Measurements from ENCODE around the gene GOLGA1. TPM values are rescaled to one million over a fixed set of nuclear protein-coding genes. Genes with fewer than 3 reads are reported as not detected.
A peak's percentile ranks its signal among the peaks of the same experiment; 100 is the strongest.
"Not testable (repeated sequence)": the region's sequence is repeated elsewhere in the genome, so short reads cannot be mapped to it uniquely, and the experiment has no call there.

Gene GOLGA1
- total RNA-seq, 1 donor from 2014 or later, result 19.4 TPM

DNA sequence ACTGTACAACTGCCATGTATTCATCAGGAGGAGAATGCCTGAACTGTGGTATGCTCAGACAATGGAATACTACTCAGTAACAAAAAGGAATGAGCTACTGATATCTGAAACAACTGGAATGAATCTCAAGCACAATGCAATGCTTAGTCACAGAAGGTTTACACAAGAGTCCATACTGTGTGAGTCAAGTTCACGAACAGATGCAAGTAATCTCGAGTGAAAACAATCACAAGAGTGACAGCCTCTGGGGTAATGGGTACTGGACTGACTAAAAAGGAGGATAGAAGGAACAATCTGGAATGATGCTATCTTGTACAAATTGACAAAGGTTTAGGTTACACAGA, 19.5 kb upstream of the GOLGA1 start:
- no peak overlapping the region for H3K4me3 Mint-ChIP-seq (ENCODE audit: low read depth)
- H3K27ac Mint-ChIP-seq, result no peak overlapping the region
- no peaks in the 10 kb centered on the region for H3K4me1 Mint-ChIP-seq (ENCODE audit: low read depth)
- no peak for DNase-seq (ENCODE audit: low spot score, unreplicated experiment)
- H3K9me3 Mint-ChIP-seq (ENCODE audit: low read depth), result no peaks in the 10 kb centered on the region
- TF ChIP-seq, protein P1, sequence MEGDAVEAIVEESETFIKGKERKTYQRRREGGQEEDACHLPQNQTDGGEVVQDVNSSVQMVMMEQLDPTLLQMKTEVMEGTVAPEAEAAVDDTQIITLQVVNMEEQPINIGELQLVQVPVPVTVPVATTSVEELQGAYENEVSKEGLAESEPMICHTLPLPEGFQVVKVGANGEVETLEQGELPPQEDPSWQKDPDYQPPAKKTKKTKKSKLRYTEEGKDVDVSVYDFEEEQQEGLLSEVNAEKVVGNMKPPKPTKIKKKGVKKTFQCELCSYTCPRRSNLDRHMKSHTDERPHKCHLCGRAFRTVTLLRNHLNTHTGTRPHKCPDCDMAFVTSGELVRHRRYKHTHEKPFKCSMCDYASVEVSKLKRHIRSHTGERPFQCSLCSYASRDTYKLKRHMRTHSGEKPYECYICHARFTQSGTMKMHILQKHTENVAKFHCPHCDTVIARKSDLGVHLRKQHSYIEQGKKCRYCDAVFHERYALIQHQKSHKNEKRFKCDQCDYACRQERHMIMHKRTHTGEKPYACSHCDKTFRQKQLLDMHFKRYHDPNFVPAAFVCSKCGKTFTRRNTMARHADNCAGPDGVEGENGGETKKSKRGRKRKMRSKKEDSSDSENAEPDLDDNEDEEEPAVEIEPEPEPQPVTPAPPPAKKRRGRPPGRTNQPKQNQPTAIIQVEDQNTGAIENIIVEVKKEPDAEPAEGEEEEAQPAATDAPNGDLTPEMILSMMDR (IDR thresholded peaks at IDR 0.05; ENCODE audit: unreplicated experiment), result no peak
- H3K36me3 Mint-ChIP-seq (ENCODE audit: insufficient read depth), result peaks cover 15% of the 10 kb centered on the region
- no peaks in the 10 kb centered on the region for H3K27me3 Mint-ChIP-seq

DNA sequence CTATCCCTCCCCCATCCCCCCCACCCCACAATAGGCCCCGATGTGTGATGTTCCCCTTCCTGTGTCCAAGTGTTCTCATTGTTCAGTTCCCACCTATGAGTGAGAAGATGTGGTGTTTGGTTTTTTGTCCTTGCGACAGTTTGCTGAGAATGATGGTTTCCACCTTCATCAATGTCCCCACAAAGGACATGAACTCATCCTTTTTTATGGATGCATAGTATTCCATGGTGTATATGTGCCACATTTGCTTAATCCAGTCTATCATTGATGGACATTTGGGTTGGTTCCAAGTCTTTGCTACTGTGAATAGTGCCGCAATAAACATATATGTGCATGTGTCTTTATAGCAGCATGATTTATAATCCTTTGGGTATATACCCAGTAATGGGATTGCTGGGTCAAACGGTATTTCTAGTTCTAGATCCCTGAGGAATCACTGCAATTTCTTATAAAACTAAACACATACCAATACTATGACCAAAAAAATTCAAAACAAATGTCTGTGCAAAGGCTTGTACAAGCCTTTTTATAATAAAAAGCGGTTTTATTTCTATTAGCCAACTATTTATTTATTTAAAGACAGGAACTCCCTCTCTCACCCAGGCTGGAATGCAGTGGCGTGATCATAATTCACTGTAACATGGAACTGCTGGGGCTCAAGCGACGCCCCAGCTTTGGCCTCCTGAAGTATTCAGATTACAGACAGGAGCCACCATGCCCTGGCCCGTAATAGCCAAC, 19.0 kb upstream of the GOLGA1 start:
- not testable (repeated sequence) for H3K4me3 Mint-ChIP-seq (ENCODE audit: low read depth); H3K27me3 Mint-ChIP-seq; DNase-seq (ENCODE audit: low spot score, unreplicated experiment); H3K9me3 Mint-ChIP-seq (ENCODE audit: low read depth); H3K4me1 Mint-ChIP-seq (ENCODE audit: low read depth)
- Mint-ChIP-seq H3K36me3 (ENCODE audit: insufficient read depth) (peaks cover 15% of the 10 kb centered on the region), H3K27ac (peak overlapping the region; percentile 76)

DNA sequence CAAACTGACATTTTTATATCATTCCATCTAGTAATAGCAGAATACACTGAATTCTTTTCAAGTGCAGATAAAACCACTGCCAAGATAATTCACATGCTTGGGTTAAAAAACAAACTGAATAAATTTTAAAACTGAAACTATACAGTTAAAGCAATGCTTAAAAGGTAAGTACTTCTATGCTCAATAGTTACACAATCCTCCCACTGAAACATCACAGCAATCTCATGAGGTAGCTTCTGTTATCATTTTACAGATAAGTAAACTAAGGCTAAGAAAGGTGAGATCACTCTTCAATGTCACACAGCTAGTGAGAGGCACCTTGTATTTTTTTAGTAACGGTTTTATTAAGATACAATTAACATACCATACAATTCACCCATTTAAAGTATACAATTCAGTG, 13.4 kb upstream of the GOLGA1 start:
- H3K4me1 Mint-ChIP-seq (ENCODE audit: low read depth), result peaks cover 12% of the 10 kb centered on the region
- H3K27me3 Mint-ChIP-seq, result no peaks in the 10 kb centered on the region
- no peaks in the 10 kb centered on the region for H3K9me3 Mint-ChIP-seq (ENCODE audit: low read depth)
- no peak overlapping the region for H3K27ac Mint-ChIP-seq
- peaks cover 14% of the 10 kb centered on the region for H3K36me3 Mint-ChIP-seq (ENCODE audit: insufficient read depth)
- H3K4me3 Mint-ChIP-seq (ENCODE audit: low read depth), result no peak overlapping the region
- TF ChIP-seq, protein P1 (IDR thresholded peaks at IDR 0.05; ENCODE audit: unreplicated experiment), result no peak
- DNase-seq (ENCODE audit: low spot score, unreplicated experiment), result no peak

DNA sequence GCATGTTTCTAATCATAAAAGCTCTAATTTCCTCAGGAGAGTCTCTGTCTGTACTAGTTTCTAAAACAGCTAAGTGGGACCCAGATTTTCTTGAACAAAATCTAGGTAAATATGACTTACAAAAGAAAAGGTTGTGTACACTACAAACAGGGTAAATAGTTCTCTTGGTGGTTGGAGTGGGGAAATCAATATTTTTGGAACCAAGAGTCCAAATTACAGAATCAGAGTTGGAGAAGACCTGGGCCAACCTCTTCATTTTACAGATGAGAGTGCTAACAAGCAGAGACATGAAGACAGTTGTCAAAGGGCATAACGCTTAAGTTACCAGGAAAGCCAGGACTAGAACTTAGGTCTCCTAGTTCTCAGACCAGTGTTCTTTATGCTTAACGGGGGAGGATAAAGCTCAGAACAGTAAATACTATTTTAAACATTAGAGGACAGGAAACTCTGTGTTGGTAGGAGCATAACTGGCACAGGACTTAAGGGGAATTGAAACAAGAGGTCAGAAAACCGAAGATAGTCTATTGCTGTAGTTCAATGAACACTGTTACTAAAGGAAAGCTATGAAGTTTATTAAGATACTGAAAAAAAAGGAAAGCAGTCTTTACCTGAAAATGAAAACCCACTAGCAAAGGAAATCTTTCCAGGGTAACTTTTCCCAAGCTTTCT, 9.3 kb upstream of the GOLGA1 start:
- DNase-seq (ENCODE audit: low spot score, unreplicated experiment), result no peak
- Mint-ChIP-seq H3K36me3 (ENCODE audit: insufficient read depth) (peaks cover 8% of the 10 kb centered on the region), H3K4me3 (ENCODE audit: low read depth) (peak overlapping the region; percentile 36), H3K4me1 (ENCODE audit: low read depth) (peaks cover 12% of the 10 kb centered on the region), H3K27ac (peak overlapping the region; percentile 85), H3K9me3 (ENCODE audit: low read depth) (no peaks in the 10 kb centered on the region), H3K27me3 (no peaks in the 10 kb centered on the region)
- TF ChIP-seq, protein P1 (IDR thresholded peaks at IDR 0.05; ENCODE audit: unreplicated experiment), result no peak

DNA sequence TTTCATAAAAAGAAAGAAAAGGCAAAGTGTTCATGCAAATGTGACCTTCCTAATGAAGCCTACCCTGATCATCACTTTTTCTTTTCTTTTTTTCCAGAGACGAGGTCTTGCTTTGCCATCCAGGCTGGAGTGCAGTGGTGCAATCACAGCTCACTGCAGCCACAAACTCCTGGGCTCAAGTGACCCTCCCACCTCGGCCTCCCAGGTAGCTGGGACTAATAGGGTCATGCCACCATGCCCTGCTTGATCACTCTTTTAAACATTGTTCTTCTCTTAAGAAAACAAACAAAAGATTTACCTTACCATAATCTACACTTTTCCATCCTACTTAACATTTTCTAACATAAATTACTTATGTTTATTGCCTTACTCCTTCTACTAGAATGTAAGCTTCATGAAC, 8.5 kb upstream of the GOLGA1 start:
- Mint-ChIP-seq H3K36me3 (ENCODE audit: insufficient read depth) (peaks cover 8% of the 10 kb centered on the region), H3K27ac (peak overlapping the region; percentile 85), H3K4me3 (ENCODE audit: low read depth) (peak overlapping the region; percentile 36), H3K4me1 (ENCODE audit: low read depth) (peaks cover 12% of the 10 kb centered on the region), H3K9me3 (ENCODE audit: low read depth) (no peaks in the 10 kb centered on the region), H3K27me3 (no peaks in the 10 kb centered on the region)
- TF ChIP-seq, protein P1 (IDR thresholded peaks at IDR 0.05; ENCODE audit: unreplicated experiment), result no peak
- DNase-seq (ENCODE audit: low spot score, unreplicated experiment), result no peak
